HUDEP-2 (cell line): ENCODE measurements around the gene YPEL2.
"Not testable (repeated sequence)": the region's sequence is repeated elsewhere in the genome, so short reads cannot be mapped to it uniquely, and the experiment has no call there.

Experiments
- DNase-seq, 76 experiments: peaks; one replicate each; lab custom pipeline; 2025; ENCODE audit not compliant: unreplicated experiment in 76 of 76; lab: John Stamatoyannopoulos, UW

YPEL2 gene

GRCh38 chr17:59400858-59401257 is 69.4 kb downstream of the YPEL2 start:
- DNase-seq = no peak

GRCh38 chr17:59401274-59401673 is 69.8 kb downstream of the YPEL2 start:
- DNase-seq = no peak

DNA sequence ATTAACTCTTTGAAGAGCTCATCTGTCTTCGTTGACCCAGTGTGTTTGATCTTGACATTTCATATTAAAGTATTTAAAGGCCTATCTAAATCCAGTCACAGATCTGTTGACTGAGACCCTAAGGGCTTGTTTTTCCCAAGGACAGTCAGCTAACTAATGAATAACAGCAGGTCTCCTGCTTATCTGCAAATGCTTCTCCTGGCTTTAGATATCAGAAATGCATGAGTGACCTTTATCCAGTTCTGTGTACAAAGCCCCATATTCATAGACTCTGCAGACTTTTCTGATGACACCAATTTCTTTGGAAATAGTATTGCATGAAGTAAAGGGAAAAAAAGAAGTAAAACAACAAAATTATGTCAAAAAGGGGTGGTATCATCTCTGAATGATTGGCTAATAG is 70.3 kb downstream of the YPEL2 start:
- DNase-seq = no peak

- no peak for DNase-seq
Measured at GRCh38 chr17:59402760-59403159, 71.3 kb downstream of the YPEL2 start.

DNA sequence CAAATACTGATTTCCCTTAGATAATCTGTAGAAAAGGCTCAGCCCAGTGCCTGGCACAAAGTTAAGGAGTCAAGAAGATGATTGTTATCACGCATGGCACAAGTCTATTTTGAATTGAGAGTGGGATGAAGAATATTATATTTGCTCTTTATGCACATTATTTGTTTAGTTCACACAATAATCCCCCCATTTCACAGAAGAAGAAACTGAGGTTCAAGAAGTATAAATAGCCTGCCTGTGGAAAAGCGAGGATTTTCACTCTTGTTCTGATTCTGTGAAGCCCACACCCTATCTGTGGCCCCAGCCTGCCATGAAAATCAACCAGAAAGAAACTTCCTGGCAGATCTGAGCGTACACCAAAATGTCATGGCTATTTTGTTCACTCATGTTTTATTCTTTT is 73.0 kb downstream of the YPEL2 start:
- no peak for DNase-seq

- DNase-seq = no peak
Measured at GRCh38 chr17:59405944-59406705, 74.7 kb downstream of the YPEL2 start.

DNA sequence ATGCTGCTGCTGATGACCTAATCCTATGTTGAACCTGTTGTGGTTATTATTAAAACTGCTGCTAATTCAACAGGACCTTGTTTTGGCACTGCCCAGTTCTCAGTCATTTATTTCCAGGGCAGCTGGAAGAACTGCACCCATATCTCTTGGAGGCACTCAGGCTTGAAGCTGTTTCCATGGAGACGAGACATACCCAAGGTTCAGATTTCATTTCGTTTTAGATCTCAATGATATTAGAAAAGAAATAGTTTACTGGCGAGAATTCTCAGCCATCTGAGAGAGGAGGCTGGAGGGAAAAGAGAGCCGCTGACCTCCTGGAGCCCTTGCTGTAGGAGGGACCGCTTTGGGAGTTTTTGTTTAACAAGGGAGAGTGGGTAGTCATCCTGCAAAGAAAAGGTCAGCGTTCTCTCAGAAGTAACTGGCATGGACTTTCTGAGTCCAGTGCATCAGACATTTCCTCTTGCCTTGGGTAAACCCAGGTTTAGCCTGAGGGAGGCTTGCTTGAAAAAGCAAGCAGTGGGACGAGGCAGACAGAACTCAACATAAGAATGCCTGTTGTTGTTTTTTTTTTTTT is 75.4 kb downstream of the YPEL2 start:
- no peak for DNase-seq

DNA sequence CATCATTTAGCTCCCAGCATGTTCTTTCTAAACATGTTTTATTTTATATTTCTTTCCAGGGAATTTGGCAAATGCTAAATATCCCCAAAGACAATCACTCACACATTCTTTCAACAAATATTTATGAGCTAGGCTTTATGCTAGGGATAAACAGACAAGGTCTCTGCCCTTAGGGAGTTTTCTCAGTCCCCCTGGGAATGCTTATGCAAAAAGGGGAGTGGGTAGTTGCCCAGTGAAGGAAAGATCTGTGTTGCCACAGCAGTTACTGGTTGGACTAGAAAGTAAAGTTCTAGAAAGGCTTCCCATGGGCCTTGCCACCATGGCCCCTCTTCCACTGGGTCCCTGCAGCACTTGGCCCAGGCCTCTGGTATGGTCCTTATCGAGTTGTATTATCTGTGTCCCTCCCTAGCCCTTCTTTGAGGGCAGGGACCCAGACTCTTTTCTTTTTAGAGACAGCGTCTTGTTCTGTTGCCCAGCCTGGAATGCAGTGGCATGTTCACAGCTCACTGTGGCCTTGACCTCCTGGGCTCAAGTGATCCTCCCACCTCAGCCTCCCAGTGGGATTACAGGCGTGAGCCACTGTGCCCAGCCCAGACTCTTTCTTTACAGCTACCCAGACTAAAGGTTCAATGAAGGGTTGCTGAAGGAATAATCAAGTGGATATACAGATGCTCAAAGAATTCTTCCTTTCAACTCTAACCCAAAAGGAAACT is 78.0 kb downstream of the YPEL2 start:
- no peak for DNase-seq

DNA sequence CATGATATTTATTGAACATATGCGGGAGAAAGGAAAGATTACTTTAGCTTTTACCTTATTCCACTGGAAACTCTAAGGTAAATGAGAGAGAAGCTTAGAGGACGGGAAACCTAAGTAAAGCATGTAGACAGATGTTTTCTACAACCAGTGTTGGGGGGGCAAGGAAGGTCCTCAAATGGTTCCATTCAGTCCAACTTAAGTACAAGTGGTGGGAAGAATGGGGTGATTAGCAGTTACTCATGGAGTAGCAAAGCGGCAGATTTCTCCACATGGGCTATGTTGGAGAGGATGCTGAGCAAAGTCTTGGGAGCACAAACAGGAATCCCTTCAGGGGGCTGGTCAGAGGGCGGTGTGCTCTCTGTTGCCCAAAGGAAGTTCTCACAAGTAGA is 78.6 kb downstream of the YPEL2 start:
- no peak for DNase-seq

- not testable (repeated sequence) for DNase-seq
Measured at GRCh38 chr17:59412431-59412830, 81.0 kb downstream of the YPEL2 start.

DNA sequence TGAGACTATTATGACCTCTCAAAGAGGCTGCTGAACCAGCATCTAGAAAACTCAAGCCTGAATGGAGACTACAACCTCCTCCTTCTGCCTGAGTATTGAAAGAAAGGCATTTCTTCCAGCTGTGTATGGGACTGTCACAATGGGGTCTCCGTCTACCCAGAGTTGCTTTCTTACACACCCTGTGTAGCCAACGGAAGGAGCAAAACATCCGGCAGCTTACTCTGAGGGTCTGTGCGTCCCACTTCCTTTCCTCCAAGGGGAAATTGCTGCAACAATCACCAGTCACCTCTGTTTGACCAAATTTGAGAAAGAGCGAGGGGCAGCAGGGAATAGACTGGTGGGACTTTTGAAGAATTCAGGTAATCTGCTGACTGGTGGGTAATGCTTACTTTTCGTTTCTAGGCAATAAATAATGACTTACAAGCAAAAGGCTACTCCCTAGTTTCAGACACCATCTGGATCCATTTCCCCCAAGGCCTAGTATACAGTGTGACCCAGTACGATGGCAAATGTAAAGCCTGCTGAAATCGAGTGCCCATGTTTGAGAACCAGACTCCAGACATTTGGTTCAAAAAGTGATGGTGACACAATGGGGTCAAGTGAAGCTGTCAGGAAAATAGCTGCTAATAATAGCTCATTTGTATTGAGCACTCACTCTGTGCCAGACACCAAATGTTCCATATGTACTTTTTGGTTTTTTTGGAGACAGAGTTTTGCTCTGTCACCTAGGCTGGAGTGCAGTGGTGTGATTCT is 81.7 kb downstream of the YPEL2 start:
- no peak for DNase-seq

- no peak for DNase-seq
Measured at GRCh38 chr17:59415397-59415796, 83.9 kb downstream of the YPEL2 start.

DNA sequence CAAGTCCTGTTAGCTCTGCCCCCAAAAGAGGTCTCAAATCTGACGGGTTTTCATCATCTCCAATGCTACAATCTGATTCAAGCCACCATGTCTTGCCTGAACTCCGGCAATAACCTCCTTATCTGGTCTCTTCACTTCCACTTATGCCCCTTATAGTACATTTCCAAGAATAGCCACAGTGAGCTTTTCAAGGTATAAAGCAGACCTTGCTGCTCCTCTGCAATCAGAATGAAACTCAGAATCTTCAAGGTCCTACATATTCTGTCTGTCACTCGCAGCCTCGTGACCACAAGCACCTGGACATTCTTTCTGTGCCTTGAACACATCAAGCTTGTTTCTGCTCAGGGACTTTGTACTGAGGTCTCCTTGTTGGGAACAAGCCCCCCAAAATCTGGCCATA is 84.7 kb downstream of the YPEL2 start:
- DNase-seq = no peak

DNA sequence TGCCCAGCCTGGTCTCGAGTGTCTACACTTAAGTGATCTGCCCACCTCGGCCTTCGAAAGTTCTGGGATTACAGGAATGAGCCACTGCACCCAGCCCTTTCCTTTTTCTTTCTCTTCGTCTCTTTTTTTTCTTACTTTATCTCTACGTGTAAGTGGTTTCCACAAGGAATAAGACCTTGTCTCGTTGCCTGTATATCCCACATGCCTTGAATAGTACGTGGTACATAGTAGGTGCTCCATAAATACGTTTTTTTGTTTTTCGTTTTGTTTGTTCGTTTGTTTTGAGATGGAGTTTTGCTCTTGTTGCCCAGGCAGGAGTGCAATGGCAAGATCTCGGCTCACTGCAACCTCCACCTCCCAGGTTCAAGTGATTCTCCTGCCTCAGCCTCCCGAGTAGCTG is 86.0 kb downstream of the YPEL2 start:
- no peak for DNase-seq

DNA sequence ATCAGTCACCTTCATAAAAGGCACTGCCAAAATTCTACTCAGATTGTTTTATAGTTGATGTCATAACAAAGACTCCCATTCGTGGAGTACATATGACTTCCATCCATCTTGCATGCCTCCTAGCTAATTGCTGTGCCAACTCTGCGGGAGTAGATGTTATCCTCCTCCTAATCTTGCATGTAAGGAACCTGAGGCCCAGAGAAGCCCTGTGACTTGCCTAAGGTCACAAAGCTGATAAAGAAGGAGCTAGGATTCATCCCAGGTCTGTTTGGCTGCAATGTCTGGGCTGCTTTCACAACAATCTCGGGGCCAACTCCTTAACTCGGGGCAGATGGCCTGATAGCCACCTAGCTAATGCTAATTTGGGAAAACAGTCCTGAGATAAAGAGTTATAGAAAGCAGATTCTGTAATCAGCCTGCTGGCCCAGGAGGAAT is 87.3 kb downstream of the YPEL2 start:
- DNase-seq = no peak

- DNase-seq = no peak
Measured at GRCh38 chr17:59420901-59421300, 89.4 kb downstream of the YPEL2 start.

DNA sequence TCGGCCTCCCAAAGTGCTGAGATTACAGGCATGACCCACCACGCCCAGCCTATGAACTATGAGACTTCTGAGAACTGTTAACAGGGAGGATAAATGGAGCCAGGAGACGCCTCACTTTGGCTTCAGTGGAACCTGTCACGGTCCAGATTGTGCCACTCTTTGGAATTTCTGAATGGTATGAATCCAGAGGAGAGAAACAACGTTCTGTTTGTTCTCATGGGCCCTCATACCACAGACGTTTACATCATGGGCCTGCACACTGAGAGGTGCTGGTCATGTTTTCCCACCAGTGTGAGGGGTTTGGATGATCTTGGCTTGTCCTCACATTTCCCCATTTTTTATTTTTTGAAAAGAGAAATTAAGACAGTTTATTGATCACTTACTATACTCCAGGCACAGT is 90.3 kb downstream of the YPEL2 start:
- DNase-seq = no peak

DNA sequence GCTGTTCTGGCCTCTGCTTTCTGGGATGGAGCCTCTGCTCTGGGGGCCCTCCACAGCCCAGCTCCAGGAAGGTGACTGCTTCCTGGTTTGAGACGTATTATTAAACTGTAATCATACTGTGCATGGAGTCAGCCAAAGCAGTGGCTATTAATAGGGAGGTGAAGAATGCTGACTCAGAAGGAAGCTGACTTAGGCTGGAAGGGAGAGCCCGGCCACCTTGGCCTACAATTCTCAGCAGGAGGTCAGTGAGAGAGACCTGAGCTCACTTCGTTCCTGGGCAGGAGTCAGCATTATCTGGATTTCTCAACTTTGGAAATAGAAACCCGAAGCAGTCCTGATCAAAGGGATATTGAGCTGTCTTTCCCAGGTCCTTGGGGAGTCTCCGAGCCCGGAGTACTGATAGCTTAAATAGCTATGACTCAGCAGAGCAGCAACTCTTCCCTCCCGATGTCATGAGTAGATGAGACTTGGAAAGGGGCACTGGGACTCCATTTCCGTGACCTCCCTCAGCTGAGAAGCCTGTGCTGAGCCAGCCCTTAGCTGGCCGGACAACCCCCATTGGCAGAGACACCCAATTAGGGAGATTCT is 91.8 kb downstream of the YPEL2 start:
- DNase-seq = no peak

DNA sequence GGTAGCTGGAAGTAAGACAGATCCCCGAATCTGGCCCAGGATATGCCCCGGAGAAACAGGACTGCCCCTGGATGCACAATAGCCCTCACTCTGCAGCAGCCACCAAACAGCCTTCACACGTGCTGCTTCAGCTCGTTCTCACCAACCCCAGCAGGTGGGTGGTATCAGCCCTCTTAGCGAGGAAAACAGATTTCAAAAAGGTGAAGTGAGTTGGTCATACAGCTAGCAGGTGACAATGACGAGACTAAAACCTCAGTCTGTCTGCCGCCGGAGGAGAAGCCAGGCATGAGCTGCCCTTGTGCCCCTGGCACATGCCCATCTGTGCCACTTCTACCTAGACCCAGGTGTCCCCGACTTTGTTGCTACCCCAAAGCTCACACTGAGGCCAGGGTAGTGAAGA is 92.4 kb downstream of the YPEL2 start:
- DNase-seq = no peak

GRCh38 chr17:59424331-59424730 is 92.9 kb downstream of the YPEL2 start:
- no peak for DNase-seq
